Right lobe of liver (tissue), 6 donors: ENCODE data around the gene SLC9A8. TPM values are rescaled to one million over a fixed set of nuclear protein-coding genes. Genes with fewer than 3 reads are reported as not detected.

Experiments
- ATAC-seq, 4 donors: fragments of 200-7000 bp; cut with Tn5 transposase; one replicate each; pipeline ENCODE4 v1.9.1; 2020; ENCODE audit warnings: mild to moderate bottlenecking in 4 of 4, moderate library complexity in 4 of 4
- DNase-seq, 3 donors: peaks; one replicate each; pipeline ENCODE4 v3.0.0-alpha.2; 2020
- H3K27ac ChIP-seq, 3 donors: fragments of 200-600 bp; one replicate each; pipeline ENCODE4 v1.8.0; 2022
- H3K27me3 ChIP-seq, 2 donors: fragments of 200-600 bp; one replicate each; pipeline ENCODE4 v1.8.0; 2022
- H3K36me3 ChIP-seq, 4 donors: fragments of 200-600 bp; sonication (generic) in 1 of 4; one replicate each; pipeline versions ENCODE4 v1.5.1 to v1.8.0; 2017 to 2022; ENCODE audit warnings: control low read depth in 1 of 4
- H3K4me1 ChIP-seq, 4 donors: fragments of 200-600 bp; sonication (generic) in 1 of 4; one replicate each; pipeline versions ENCODE4 v1.5.1 to v1.8.0; 2017 to 2022; ENCODE audit warnings: control low read depth in 1 of 4
- H3K4me3 ChIP-seq, 3 donors: fragments of 200-600 bp; one replicate each; pipeline ENCODE4 v1.8.0; 2022
- H3K9me3 ChIP-seq, 4 donors: fragments of 200-600 bp; sonication (generic) in 1 of 4; one replicate each; pipeline versions ENCODE4 v1.5.1 to v1.8.0; 2017 to 2022; ENCODE audit warnings: control low read depth in 1 of 4
- POLR2A ChIP-seq: fragments of 450-650 bp; IDR thresholded peaks from one replicate; pipeline ENCODE4 v1.6.1; 2017; ENCODE audit warnings: antibody characterized with exemption, mild to moderate bottlenecking
- WGBS: methylation state at CpG from one replicate; pipeline ENCODE4 v1.1.6; 2018; ENCODE audit warnings: low coverage, low lambda C conversion rate; ENCODE audit not compliant: insufficient coverage; ENCODE audit errors: missing lambda C conversion rate; 5-methylcytosine and 5-hydroxymethylcytosine counted together
- intact Hi-C, 2 donors: fragments of 100-400 bp; cut with DNase I; formaldehyde crosslinking; loops; one replicate each; pipeline versions ENCODE4 v1.11.2 to v1.14.1; 2022
- total RNA-seq, 6 experiments: library from RNA; depleted of rRNA in 2 of 6; stranded (reverse); fragments of >200 nt in 2 of 6; fragmentation: NEBNext Ultra II Directional in 3 of 6; extraction: Animal tissue kit (Norgen Biotek cat#: 25700) in 3 of 6; gene quantifications; one replicate each; pipeline versions ENCODE4 v1.1.0 to v1.2.4, GENCODE V29; 2016 to 2023
- TF ChIP-seq, protein P1 (sequence below), 4 donors: fragments of 200-600 bp in 3 of 4; fragments of 450-650 bp in 1 of 4; IDR thresholded peaks; one replicate each; pipeline versions ENCODE4 v1.5.1 to v1.8.0; 2016 to 2022; ENCODE audit warnings: antibody characterized with exemption in 4 of 4, mild to moderate bottlenecking in 2 of 4
- donor health status: DM: no; HTN: yes; CAD: no.
- donor health status: DM: no; HTN: no; CAD: no.
- donor health status: DM: no; HTN: no; CAD: no.
- donor health status: DM: no; HTN: yes; CAD: no.
- donor health status: DM: no; HTN: yes; CAD: no.

The SLC9A8 gene
- total RNA-seq, 6 experiments from 2014 or later = 6.8 to 10.6 (median 9.6) TPM

- Histone ChIP-seq H3K4me3 (no peak overlapping the region), H3K36me3 (no peaks in the 10 kb centered on the region), H3K27me3 (no peaks in the 10 kb centered on the region), H3K27ac (peak overlapping the region; percentile 39 to 96 (median 88)), H3K9me3 (no peaks in the 10 kb centered on the region), H3K4me1 (peaks cover 0 to 68% (median 37%) of the 10 kb centered on the region in 4 donors)
- intact Hi-C loops = no loop called here
- ATAC-seq = peak; percentile 66 to 79 (median 72)
- 17% methylated on average over 6 of the region's 6 CpGs for WGBS
- peak in 1 of 3 donors; percentile 43 for DNase-seq
- TF ChIP-seq, protein P1, sequence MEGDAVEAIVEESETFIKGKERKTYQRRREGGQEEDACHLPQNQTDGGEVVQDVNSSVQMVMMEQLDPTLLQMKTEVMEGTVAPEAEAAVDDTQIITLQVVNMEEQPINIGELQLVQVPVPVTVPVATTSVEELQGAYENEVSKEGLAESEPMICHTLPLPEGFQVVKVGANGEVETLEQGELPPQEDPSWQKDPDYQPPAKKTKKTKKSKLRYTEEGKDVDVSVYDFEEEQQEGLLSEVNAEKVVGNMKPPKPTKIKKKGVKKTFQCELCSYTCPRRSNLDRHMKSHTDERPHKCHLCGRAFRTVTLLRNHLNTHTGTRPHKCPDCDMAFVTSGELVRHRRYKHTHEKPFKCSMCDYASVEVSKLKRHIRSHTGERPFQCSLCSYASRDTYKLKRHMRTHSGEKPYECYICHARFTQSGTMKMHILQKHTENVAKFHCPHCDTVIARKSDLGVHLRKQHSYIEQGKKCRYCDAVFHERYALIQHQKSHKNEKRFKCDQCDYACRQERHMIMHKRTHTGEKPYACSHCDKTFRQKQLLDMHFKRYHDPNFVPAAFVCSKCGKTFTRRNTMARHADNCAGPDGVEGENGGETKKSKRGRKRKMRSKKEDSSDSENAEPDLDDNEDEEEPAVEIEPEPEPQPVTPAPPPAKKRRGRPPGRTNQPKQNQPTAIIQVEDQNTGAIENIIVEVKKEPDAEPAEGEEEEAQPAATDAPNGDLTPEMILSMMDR (IDR thresholded peaks at IDR 0.05) = no peak
- TF ChIP-seq POLR2A = no peak
These were observed 83.6 kb downstream of the SLC9A8 start for GRCh38 chr20:49896204-49896603.

DNA sequence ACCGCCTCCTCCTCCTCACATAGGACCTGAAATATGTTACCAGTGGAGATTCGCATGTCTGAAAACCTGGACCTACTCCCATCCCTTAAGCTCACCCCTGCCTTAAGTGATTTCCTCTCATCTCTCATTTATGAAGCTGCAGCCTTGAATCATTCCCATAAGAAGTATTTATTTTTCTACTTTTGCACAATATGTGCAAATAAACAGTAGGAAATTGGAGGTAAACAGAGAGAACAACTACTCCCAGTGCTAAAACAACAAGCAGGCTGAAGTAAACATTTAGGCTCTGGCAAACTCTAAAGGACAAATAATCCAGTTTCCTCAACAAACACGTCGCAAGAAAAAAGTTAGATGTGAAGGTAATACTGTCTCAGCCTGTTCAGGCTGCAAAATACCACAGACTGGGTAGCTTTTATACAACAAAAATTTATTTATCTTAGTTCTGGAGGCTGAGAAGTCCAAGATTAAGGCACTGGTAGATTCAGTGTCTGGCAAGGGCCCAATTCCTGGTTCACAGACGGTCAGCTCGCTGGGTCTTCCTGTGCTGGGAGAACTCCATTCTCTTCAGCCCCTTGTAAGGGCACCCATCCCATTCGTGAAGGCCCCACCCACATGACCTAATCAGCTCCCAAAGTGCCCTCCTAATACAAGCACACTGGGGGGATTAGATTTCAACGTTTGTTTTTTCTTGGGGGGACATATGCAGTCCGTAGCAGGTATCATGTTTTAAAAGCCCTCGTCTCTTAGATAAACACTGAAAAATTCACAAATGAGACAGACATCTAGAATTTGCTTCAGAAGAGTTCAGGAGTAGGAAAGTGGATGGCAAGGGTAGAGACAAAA lies 87.1 kb downstream of the SLC9A8 start:
- ATAC-seq (peak; percentile 48 to 66 (median 56)), DNase-seq (peak in 1 of 3 donors; percentile 43)
- H3K9me3 ChIP-seq = no peaks in the 10 kb centered on the region
- H3K36me3 ChIP-seq = peaks cover 0 to 13% (median 0%) of the 10 kb centered on the region in 4 donors
- H3K27me3 ChIP-seq = no peaks in the 10 kb centered on the region
- no peak for TF ChIP-seq POLR2A
- TF ChIP-seq, protein P1 (IDR thresholded peaks at IDR 0.05) = no peak
- intact Hi-C loops = no loop called here
- 36% methylated on average over 10 of the region's 10 CpGs for WGBS
- no peak overlapping the region for H3K4me3 ChIP-seq
- H3K4me1 ChIP-seq = peaks cover 0 to 57% (median 23%) of the 10 kb centered on the region in 4 donors
- peak overlapping the region in 2 of 3 donors; percentile 66 to 80 for H3K27ac ChIP-seq

GRCh38 chr20:49901588-49901987 lies 89.0 kb downstream of the SLC9A8 start:
- TF ChIP-seq, protein P1 (IDR thresholded peaks at IDR 0.05) = no peak
- TF ChIP-seq POLR2A = no peak
- Histone ChIP-seq H3K27ac (no peak overlapping the region), H3K36me3 (peaks cover 0 to 28% (median 3%) of the 10 kb centered on the region in 4 donors), H3K4me3 (no peak overlapping the region), H3K4me1 (peaks cover 0 to 40% (median 15%) of the 10 kb centered on the region in 4 donors), H3K27me3 (no peaks in the 10 kb centered on the region), H3K9me3 (no peaks in the 10 kb centered on the region)
- intact Hi-C loops = no loop called here
- ATAC-seq (peak in 1 of 4 donors; percentile 21), DNase-seq (peak in 1 of 3 donors; percentile 42)
- WGBS = no CpG with 5 or more reads among the region's 5 CpGs

- Histone ChIP-seq H3K4me1 (peaks cover 0 to 22% (median 9%) of the 10 kb centered on the region in 4 donors), H3K9me3 (no peaks in the 10 kb centered on the region), H3K36me3 (peaks cover 0 to 36% (median 9%) of the 10 kb centered on the region in 4 donors), H3K27ac (no peak overlapping the region), H3K27me3 (no peaks in the 10 kb centered on the region), H3K4me3 (no peak overlapping the region)
- DNase-seq = peak in 1 of 3 donors; percentile 11
- WGBS = 82% methylated on average over 8 of the region's 17 CpGs
- TF ChIP-seq, protein P1 (IDR thresholded peaks at IDR 0.05) = no peak
- TF ChIP-seq POLR2A = no peak
- intact Hi-C loops = no loop called here
- no peak for ATAC-seq
These were observed 92.0 kb downstream of the SLC9A8 start for GRCh38 chr20:49904440-49905214.
